Fibroblast of skin of scalp (primary cell): ENCODE data around the gene ZNF148.
"Not testable (repeated sequence)": the region's sequence is repeated elsewhere in the genome, so short reads cannot be mapped to it uniquely, and the experiment has no call there.

Experiments
- DNase-seq: peaks from one replicate; pipeline ENCODE4 v3.0.0-alpha.2; 2013

Gene ZNF148

DNA sequence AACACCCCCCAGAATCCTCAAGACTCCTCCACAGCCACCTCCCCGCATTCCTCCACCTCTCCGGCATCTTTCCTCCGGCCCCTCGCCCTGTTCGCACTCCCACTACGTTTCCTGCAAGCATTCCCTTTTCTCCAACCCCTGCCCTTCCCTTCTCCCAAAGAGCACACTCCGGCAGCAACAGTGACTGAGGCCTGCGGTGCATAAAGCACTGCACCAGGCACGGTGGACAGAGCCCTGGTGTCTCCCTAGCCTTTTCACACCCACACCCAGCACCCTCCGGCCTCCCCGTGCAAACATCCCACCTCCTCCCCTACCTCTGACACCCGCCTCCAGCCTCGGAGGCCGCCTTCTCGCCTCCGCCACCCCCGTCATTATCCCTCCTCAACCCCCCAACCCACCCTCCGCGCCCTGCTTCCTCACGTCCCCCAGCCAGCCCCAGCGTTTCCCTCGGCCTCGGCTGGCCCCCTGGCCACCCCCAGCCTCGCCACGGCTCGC is 577 bp downstream of the ZNF148 start:
- DNase-seq: peak; percentile 42

- DNase-seq: no peak
Measured at GRCh38 chr3:125367403-125368230, 7.5 kb downstream of the ZNF148 start.

DNA sequence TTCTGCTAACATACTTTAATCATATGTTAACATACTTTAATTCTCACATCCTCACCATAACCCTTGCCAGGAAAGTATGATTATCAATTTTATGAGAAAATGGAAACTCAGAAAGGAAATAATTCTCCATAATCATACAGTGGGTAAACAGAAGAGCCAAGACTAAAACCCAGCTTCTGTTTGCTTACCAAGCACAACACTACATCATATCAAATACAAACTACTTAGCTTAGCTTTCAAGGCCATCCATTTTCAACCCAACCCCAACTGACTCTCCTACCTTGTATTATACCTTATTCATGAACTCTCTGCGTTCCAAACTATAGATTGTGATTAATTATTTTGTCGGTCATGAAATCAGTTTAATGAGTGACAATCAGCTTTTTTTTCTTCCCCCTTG is 9.0 kb downstream of the ZNF148 start:
- DNase-seq: no peak

GRCh38 chr3:125359700-125360099 is 15.4 kb downstream of the ZNF148 start:
- no peak for DNase-seq

DNA sequence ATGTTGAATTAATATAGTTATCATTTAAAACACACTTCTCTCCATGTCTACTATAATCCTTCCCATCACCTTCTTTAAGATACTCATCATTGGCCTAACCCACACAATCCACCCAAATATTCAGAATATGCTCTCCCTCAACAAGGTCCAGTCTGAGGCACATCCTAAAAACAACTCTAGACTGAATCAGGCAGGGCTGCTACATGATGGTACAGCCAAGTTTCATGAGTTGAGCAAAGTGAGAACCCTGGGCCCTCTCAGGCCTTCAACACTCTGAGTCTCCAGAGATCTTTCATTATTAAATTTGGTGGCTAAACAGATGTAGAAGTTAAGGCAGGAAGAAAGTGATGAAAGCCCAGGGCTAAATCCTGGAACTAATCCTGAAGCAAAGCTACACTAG is 16.2 kb downstream of the ZNF148 start:
- no peak for DNase-seq

- DNase-seq: no peak
Measured at GRCh38 chr3:125357837-125358236, 17.3 kb downstream of the ZNF148 start.

GRCh38 chr3:125357032-125357658 is 18.0 kb downstream of the ZNF148 start:
- peak; percentile 48 for DNase-seq

- no peak for DNase-seq
Measured at GRCh38 chr3:125356140-125357026, 18.7 kb downstream of the ZNF148 start.

GRCh38 chr3:125353659-125354058 is 21.5 kb downstream of the ZNF148 start:
- no peak for DNase-seq

DNA sequence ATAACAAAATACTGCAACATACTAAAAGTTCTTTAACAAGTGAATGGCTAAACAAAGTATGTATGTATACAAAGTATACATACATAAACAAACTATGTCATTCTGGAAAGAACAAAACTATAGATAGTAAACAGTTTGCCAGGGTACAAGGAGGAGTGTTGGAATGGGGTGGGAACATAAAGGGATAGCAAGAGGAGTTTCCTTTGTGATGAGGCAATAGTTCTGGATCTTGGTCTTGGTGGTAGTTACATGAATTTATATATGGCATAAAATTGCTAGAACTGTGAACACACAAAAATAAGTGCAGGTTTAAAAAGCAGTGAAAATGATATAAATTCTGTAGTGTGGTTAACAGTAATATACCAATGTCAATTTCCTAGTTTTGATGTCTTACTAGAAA is 22.0 kb downstream of the ZNF148 start:
- DNase-seq: no peak

DNA sequence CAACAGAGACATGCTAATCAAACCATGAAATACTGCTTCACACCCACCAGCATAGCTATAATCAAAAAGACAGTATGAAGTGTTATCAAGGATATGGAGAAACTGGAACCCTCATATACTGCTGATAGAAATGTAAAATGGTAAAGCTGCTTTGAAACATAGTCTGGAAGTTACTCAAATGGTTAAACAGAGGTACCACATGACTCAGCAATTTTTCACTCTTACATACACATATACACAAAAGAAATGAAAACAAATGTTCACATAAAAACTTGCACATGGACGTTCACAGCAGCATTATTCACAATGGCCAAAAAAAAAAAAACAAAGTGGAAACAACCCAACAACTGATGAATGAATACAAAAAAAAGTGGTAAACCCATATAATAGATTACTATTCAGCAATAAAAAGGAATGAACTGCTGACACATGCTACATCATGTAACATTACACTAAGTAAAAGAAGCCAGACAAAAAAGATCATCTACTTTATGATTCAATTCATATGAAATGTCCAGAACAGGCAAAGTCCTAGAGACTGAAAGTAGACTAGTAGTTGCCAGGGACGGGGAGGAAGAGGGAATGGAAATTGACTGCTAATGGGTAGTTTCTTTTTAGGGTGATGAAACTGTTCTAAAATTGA is 23.2 kb downstream of the ZNF148 start:
- peak; percentile 71 for DNase-seq

- no peak for DNase-seq
Measured at GRCh38 chr3:125351152-125351551, 24.0 kb downstream of the ZNF148 start.

DNA sequence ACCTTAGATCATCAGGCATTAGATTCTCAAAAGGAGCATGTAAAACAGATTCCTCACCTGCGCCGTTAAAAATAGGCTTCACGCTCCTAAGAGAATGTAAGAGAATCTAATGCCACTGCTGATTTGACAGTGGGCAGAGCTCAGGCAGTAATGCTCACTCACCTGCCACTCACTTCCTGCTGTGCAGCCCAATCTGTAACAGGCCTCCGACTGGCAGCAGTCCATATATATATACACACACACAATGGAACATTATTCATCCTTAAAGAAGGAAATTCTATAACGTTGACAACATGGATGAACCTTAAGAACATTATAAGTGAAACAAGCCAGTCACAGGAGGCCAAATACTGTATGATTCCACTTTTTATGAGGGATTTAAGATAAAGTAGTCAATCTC is 24.5 kb downstream of the ZNF148 start:
- DNase-seq: no peak

DNA sequence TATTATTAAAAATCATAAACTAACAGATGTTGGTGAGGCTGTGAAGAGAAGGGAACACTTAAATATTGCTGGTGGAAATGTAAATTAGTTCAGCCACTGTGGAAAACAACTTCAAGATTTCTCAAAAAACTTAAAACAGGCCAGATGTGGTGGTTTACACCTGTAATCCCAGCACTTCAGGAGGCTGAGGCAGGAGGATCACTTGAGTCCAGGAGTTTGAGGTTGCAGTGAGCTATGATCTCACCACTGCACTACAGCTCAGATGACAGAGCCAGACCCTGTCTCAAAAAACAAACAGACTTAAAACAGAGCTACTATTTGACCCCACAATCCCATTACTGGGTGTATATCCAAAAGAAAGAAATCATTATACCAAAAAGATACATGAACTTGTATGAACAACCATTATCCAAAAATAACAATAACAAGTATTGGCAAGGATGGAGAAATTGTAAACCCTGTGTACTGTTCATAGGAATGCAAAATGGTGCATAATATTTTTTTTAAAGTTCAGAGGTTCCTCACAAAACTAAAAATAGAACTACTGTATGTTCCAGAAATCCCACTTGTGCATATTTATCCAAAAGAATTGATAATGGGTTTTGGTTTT is 25.5 kb downstream of the ZNF148 start:
- DNase-seq: peak; percentile 5

- no peak for DNase-seq
Measured at GRCh38 chr3:125349055-125349454, 26.1 kb downstream of the ZNF148 start.

GRCh38 chr3:125343367-125343766 is 31.8 kb downstream of the ZNF148 start:
- DNase-seq: not testable (repeated sequence)

DNA sequence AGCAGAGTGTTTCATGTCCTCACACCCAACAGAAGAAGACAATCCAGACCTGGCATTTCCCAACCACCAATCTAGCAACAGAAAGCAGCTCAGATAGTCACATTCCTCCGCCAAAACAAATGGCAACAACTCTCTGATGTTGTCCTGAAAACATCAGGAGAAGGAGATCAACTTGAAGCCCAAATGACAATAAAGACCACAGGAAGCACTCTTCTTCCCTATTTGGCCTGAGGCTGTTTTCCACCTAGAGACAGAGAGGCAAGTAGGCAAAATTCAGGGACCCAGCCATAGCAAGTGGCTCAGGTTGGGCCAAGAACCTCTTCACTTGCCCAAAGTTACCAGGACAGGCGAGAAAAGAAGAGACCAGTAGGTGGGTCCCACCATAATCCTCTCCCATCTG is 35.0 kb downstream of the ZNF148 start:
- no peak for DNase-seq

GRCh38 chr3:125337506-125337905 is 37.6 kb downstream of the ZNF148 start:
- no peak for DNase-seq

- no peak for DNase-seq
Measured at GRCh38 chr3:125334675-125335560, 40.2 kb downstream of the ZNF148 start.

GRCh38 chr3:125332504-125332903 is 42.6 kb downstream of the ZNF148 start:
- no peak for DNase-seq

GRCh38 chr3:125331243-125331642 is 43.9 kb downstream of the ZNF148 start:
- no peak for DNase-seq
